ENCODE data around the gene PORCN. TPM values are rescaled to one million over a fixed set of nuclear protein-coding genes. Genes with fewer than 3 reads are reported as not detected.
"Not testable (repeated sequence)": the region's sequence is repeated elsewhere in the genome, so short reads cannot be mapped to it uniquely, and the experiment has no call there.

Gene PORCN
- polyA plus RNA-seq, 3 donors from 2014 or later = 13.1 to 29.8 (median 18.1) TPM

DNA sequence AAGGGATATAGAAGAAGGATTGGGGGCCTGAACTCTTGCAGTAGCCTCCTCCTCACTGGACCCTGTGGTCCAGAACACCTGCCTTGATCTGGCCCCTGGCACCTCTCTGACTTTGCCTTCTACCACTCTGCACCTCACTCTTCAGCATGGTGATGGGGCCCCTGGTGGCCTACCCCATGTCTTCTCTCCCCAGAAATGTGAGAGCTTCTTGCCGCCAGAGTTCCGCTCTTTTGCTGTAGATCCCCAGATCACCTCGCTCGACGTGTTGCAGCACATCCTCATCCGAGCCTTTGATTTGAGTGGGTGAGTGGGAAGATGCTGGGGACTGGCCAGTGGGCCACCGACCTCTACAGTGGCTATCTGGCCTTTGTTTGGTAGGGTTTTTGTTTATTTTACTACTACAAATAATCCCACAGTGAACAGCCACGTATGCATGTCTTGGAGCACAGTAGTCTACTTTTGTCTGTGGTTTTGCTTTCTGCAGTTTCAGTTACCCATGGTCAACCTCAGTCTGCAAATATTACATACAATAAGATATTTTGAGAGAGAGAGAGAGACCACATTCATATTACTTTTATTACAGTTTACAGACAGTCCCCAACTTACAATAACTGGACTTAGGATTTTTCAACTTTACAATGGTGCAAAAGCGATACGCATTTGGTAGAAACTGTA, 32.5 kb downstream of the PORCN start:
- DNase-seq = no peak
- Mint-ChIP-seq H3K36me3 (peaks cover 3 to 4% (median 3%) of the 10 kb centered on the region in 3 donors), H3K9me3 (no peaks in the 10 kb centered on the region), H3K4me1 (peaks cover 17 to 19% of the 10 kb centered on the region in 2 donors), H3K27me3 (ENCODE audit: low read depth in 3 of 3) (peaks cover 4 to 8% (median 6%) of the 10 kb centered on the region in 3 donors), H3K27ac (peak overlapping the region; percentile 88 to 98 (median 94)), H3K4me3 (peak overlapping the region; percentile 84 to 92 (median 90))

GRCh38 chrX:48548871-48549270, 40.1 kb downstream of the PORCN start:
- DNase-seq = no peak
- Mint-ChIP-seq H3K9me3 (no peaks in the 10 kb centered on the region), H3K27ac (peak overlapping the region in 1 of 6 donors; percentile 21), H3K27me3 (ENCODE audit: low read depth in 3 of 3) (peaks cover 2 to 3% (median 3%) of the 10 kb centered on the region in 3 donors), H3K4me3 (no peak overlapping the region), H3K36me3 (peaks cover 6 to 9% (median 9%) of the 10 kb centered on the region in 3 donors), H3K4me1 (peaks cover 0 to 3% of the 10 kb centered on the region in 2 donors)

DNA sequence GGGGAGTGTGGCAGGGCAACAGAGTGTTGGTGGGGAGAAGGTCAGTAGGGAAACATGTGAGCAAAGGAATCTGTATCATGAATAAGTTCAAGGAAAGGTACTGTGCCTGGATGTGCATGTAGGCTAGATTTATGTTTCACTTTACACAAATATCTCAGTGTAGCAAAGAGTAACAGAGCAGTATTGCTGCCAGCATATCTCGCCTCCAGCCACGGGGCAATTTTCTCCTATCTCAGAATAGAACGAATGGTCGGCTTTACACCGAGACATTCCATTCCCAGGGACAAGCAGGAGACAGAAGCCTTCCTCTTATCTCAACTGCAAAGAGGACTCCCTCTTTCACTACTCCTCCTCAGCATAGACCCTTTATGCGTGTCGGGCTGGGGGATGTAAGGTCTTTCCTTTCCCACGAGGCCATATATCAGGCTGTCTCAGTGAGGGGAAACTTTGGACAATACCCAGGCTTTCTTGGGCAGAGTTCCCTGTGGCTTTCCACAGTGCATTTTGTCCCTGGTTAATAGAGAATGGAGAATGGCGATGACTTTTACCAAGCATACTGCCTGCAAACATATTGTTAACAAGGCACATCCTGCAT, 47.0 kb downstream of the PORCN start:
- DNase-seq; H3K4me1 Mint-ChIP-seq; H3K4me3 Mint-ChIP-seq; H3K36me3 Mint-ChIP-seq; H3K9me3 Mint-ChIP-seq; H3K27me3 Mint-ChIP-seq (ENCODE audit: low read depth in 3 of 3): not testable (repeated sequence)
- H3K27ac Mint-ChIP-seq = peak overlapping the region in 1 of 6 donors; percentile 1

GRCh38 chrX:48558271-48558670, 49.5 kb downstream of the PORCN start:
- Mint-ChIP-seq H3K27me3 (ENCODE audit: low read depth in 3 of 3) (peaks cover 2 to 6% (median 3%) of the 10 kb centered on the region in 3 donors), H3K36me3 (peaks cover 4 to 14% (median 8%) of the 10 kb centered on the region in 3 donors), H3K4me3 (no peak overlapping the region), H3K9me3 (no peaks in the 10 kb centered on the region), H3K27ac (no peak overlapping the region), H3K4me1 (no peaks in the 10 kb centered on the region)
- no peak for DNase-seq

DNA sequence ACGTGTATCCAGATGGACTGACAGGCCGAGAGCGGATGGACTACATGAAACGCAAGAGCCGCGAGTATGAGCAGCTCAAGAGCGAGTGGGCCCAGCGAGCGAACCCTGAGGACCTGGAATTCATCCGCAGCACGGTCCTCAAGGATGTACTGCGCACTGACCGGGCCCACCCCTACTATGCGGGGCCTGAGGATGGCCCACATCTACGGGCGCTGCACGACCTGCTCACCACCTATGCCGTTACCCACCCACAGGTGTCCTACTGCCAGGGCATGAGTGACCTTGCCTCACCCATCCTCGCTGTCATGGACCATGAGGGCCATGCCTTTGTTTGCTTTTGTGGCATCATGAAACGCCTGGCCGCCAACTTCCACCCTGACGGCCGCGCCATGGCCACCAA, 50.8 kb downstream of the PORCN start:
- Mint-ChIP-seq H3K9me3 (no peaks in the 10 kb centered on the region), H3K27me3 (ENCODE audit: low read depth in 3 of 3) (peaks cover 2 to 6% (median 3%) of the 10 kb centered on the region in 3 donors), H3K4me3 (no peak overlapping the region), H3K4me1 (no peaks in the 10 kb centered on the region), H3K27ac (no peak overlapping the region), H3K36me3 (peaks cover 4 to 12% (median 7%) of the 10 kb centered on the region in 3 donors)
- no peak for DNase-seq

- peaks cover 0 to 9% (median 7%) of the 10 kb centered on the region in 3 donors for H3K36me3 Mint-ChIP-seq
These were observed 51.3 kb downstream of the PORCN start for GRCh38 chrX:48560056-48560455.

GRCh38 chrX:48560681-48561080, 51.9 kb downstream of the PORCN start:
- peaks cover 0 to 6% (median 2%) of the 10 kb centered on the region in 3 donors for H3K27me3 Mint-ChIP-seq (ENCODE audit: low read depth in 3 of 3)
- H3K27ac Mint-ChIP-seq = peak overlapping the region in 1 of 6 donors; percentile 45
- DNase-seq = no peak
- peaks cover 0 to 9% (median 7%) of the 10 kb centered on the region in 3 donors for H3K36me3 Mint-ChIP-seq
- H3K4me1 Mint-ChIP-seq = no peaks in the 10 kb centered on the region
- no peak overlapping the region for H3K4me3 Mint-ChIP-seq
- H3K9me3 Mint-ChIP-seq = no peaks in the 10 kb centered on the region

More at GRCh38 chrX:48560056-48560455, 51.3 kb downstream of the PORCN start:
- H3K9me3 Mint-ChIP-seq = no peaks in the 10 kb centered on the region
- peaks cover 0 to 6% (median 2%) of the 10 kb centered on the region in 3 donors for H3K27me3 Mint-ChIP-seq (ENCODE audit: low read depth in 3 of 3)
- no peak for DNase-seq
- H3K4me3 Mint-ChIP-seq = no peak overlapping the region
- H3K4me1 Mint-ChIP-seq = no peaks in the 10 kb centered on the region
- H3K27ac Mint-ChIP-seq = no peak overlapping the region

DNA sequence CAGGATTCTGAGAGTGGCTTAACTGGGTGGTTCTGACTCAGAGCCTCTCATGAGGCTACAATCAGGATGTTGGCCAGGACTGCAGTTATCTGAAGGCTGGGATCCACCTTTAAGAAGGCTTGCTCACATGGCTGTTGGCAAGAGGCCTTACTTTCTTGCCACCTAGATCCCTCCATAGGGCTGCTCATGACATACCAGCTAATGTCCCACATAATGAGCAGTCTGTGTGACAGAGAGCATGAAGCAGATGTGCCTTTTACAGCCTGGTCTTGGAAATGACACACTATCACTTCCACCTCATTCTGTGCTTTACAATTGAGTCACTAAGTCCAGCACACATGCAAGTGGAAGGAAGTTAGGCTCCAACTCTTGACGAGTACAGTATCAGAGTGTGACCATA, 61.2 kb downstream of the PORCN start:
- H3K4me1 Mint-ChIP-seq = peaks cover 8 to 9% of the 10 kb centered on the region in 2 donors
- peaks cover 0 to 3% (median 0%) of the 10 kb centered on the region in 3 donors for H3K36me3 Mint-ChIP-seq
- no peaks in the 10 kb centered on the region for H3K9me3 Mint-ChIP-seq
- DNase-seq = no peak
- H3K27me3 Mint-ChIP-seq (ENCODE audit: low read depth in 3 of 3) = peaks cover 11 to 13% (median 12%) of the 10 kb centered on the region in 3 donors
- no peak overlapping the region for H3K4me3 Mint-ChIP-seq
- no peak overlapping the region for H3K27ac Mint-ChIP-seq

Other genes starting within 250 kb of the PORCN start
- gene SSX3, start 152.3 kb upstream of the PORCN start, polyA plus RNA-seq = not detected
- gene SSX4, start 125.5 kb upstream of the PORCN start, polyA plus RNA-seq = not detected
- gene SSX4B, start 97.0 kb upstream of the PORCN start, polyA plus RNA-seq = not detected
- gene SLC38A5, start 38.7 kb upstream of the PORCN start, polyA plus RNA-seq = 10 to 100 TPM; 24.3 to 48.0 (median 26.5) TPM
- 100 to 1,000 TPM in 1 of 3 donors, 10 to 100 TPM in 2; 73.5 to 115 (median 85.0) TPM for gene FTSJ1, start 32.8 kb upstream of the PORCN start, polyA plus RNA-seq
- gene EBP, start 12.8 kb downstream of the PORCN start, polyA plus RNA-seq = 100 to 1,000 TPM; 184 to 314 (median 233) TPM
- 10 to 100 TPM; 20.0 to 34.9 (median 30.6) TPM for gene TBC1D25, start 30.7 kb downstream of the PORCN start, polyA plus RNA-seq
- 100 to 1,000 TPM; 251 to 286 (median 252) TPM for gene RBM3, start 65.5 kb downstream of the PORCN start, polyA plus RNA-seq
- 10 to 100 TPM; 67.1 to 78.1 (median 75.4) TPM for gene WDR13, start 88.5 kb downstream of the PORCN start, polyA plus RNA-seq
- 10 to 100 TPM; 15.2 to 43.0 (median 18.3) TPM for gene WAS, start 174.8 kb downstream of the PORCN start, polyA plus RNA-seq
- gene SUV39H1, start 187.7 kb downstream of the PORCN start, polyA plus RNA-seq = 10 to 100 TPM; 13.0 to 18.5 (median 16.4) TPM

Data from immature natural killer cell (primary cell).